ENCODE data around the gene MAP7. TPM values are rescaled to one million over a fixed set of nuclear protein-coding genes. Genes with fewer than 3 reads are reported as not detected.
A peak's percentile ranks its signal among the peaks of the same experiment; 100 is the strongest.

The MAP7 gene
- polyA plus RNA-seq, 2 of the 4 experiments (the other 2 are of a cell fraction): 60.6 to 64.5 TPM

DNA sequence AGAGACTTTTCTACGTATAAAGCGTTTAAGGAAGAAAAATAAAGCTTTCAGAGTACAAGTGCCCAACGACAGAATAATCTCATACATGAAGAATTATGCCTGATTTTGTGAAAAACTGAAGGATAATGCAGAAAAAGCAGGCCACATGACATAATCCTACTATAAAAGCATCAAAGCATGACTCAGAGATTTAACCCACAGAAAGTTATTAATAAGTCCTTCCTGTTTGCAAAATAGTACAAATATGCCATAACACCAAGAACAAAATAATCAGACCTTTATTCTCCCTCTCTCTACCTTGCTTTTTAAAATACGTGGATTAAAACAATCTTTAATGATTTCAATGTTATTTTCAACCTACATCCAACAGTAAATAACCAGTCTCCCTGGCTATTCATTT, 142.0 kb downstream of the MAP7 start:
- Histone ChIP-seq H3K4me3 (no peak overlapping the region), H3K27ac (peak overlapping the region; percentile 97), H3K4me2 (peak overlapping the region; percentile 72), H3K9me3 (no peaks in the 10 kb centered on the region), H3K4me1 (peaks cover 86% of the 10 kb centered on the region)
- FAIRE-seq (no peak), DNase-seq (ENCODE audit: low read depth in 1 of 2, low spot score in 1 of 2) (peak in 1 of 2 experiments; percentile 45), ATAC-seq (no peak)
- ChIA-PET POLR2A (interaction anchor here (1.5 kb wide), 1 partner anchor 118 kb away, joined by 3 read pairs; the partner anchor contains the start of gene BCLAF1), CTCF (interaction anchor here (0.8 kb wide), 1 partner anchor 142 kb away, joined by 3 read pairs; the partner anchor contains the start of gene MAP7)
- WGBS (ENCODE audit: missing lambda C conversion rate): 36% methylated on average over 4 of the region's 4 CpGs
- no peak for TF ChIP-seq HOXB13 (CRISPR knock-in tag; IDR thresholded peaks at IDR 0.05; ENCODE audit: low read depth)
- TF ChIP-seq FOSB (CRISPR knock-in tag; IDR thresholded peaks at IDR 0.05): no peak
- TF ChIP-seq CEBPB (IDR thresholded peaks at IDR 0.05): peak; percentile 7 to 43; a peak in 1 of 4 replicates
- peak in 1 of 2 experiments; percentile 26; a peak in 1 of 5 replicates for TF ChIP-seq EP300 (IDR thresholded peaks at IDR 0.05)
- peak; percentile 54 for TF ChIP-seq JUNB (IDR thresholded peaks at IDR 0.05)
- peak; percentile 45; the same call in 1 of the 2 replicates for TF ChIP-seq FOSL2 (IDR thresholded peaks at IDR 0.05)
- TF ChIP-seq FOSL2 (CRISPR knock-in tag; IDR thresholded peaks at IDR 0.05): peak; percentile 81
- no peak for TF ChIP-seq PHF8 (IDR thresholded peaks at IDR 0.05; ENCODE audit: borderline replicate concordance, low read depth)
- TF ChIP-seq NFE2L2 (conservative IDR thresholded peaks at IDR 0.05; ENCODE audit: low read length): 0 out of 2 replicates have a peak, but pooled peaks have one; percentile 7
- TF ChIP-seq HOXB5 (CRISPR knock-in tag; IDR thresholded peaks at IDR 0.05): 0 out of 2 replicates have a peak, but pooled peaks have one; percentile 53
- TF ChIP-seq MAFK (IDR thresholded peaks at IDR 0.05; ENCODE audit: partially characterized antibody): peak; percentile 38
- 0 out of 5 replicates have a peak, but pooled peaks of 1 of the 2 experiments have one; percentile 42 for TF ChIP-seq JUN (IDR thresholded peaks at IDR 0.05)

DNA sequence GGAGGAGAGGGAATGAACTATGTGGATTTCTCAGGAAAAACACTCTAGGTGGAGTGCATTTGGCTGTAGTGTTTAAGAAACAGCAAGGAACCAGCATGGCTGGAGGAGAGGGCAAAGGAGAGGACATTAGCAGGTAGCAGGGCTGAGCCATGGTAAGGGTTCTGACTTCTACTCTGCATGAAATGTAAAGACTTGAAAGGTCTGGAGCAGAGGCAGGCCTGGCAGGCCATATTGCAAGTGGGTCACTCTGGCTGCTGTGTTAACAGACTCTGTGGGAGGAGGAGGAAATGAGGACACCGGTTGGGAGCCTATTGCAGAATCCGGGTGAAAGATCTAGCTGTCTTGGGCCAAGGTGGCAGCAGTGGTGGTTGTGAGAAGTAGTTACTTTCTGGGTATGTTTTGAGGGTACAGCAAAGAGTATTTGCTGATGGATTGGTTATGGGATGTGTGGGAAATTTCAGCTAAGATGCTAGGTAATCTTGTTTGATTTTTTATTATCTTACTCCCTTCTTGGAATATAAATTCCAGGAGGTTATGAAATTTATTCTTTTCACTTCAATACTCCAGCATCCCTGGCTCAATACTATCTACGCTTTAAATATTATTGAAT, 144.7 kb downstream of the MAP7 start:
- CTCF ChIA-PET: interaction anchor here (3.2 kb wide), 1 partner anchor 142 kb away, joined by 14 read pairs; no protein-coding TSS in a partner anchor

More for the DNA sequence above, 144.7 kb downstream of the MAP7 start:
- WGBS (ENCODE audit: missing lambda C conversion rate): 36% methylated on average over 3 of the region's 3 CpGs
- ATAC-seq (no peak), DNase-seq (ENCODE audit: low read depth in 1 of 2, low spot score in 1 of 2) (no peak), FAIRE-seq (no peak)
- 0 out of 3 replicates have a peak overlapping the region, but pooled peaks have one; percentile 14 for H3K4me3 ChIP-seq
- TF ChIP-seq REST (IDR thresholded peaks at IDR 0.05) (no peak), EHF (CRISPR knock-in tag; IDR thresholded peaks at IDR 0.05) (peak; percentile 69)
- H3K4me1 ChIP-seq: peaks cover 84% of the 10 kb centered on the region
- no peaks in the 10 kb centered on the region for H3K9me3 ChIP-seq
- H3K27ac ChIP-seq: peak overlapping the region; percentile 97
- POLR2A ChIA-PET: no interaction called here
- H3K4me2 ChIP-seq: peak overlapping the region; percentile 74
